GM12892 (cell line): ENCODE measurements around the gene TGM6.

Experiments used
- DNase-seq: peaks from one replicate; pipeline ENCODE4 v3.0.0; 2011; ENCODE audit not compliant: insufficient read length
- FAIRE-seq: peaks from 2 replicates; lab custom pipeline; 2011; peaks lifted over from hg19 to GRCh38; lab: Jason Lieb, UNC
- POLR2A ChIP-seq: IDR thresholded peaks from 2 replicates; pipeline ENCODE4 v1.6.1; 2011; ENCODE audit warnings: low read depth, low read length, control low read depth
- POLR2AphosphoS5 ChIP-seq: IDR thresholded peaks from 2 replicates; pipeline ENCODE4 v1.6.1; 2011; ENCODE audit warnings: low read depth, low read length, control low read depth
- TAF1 ChIP-seq: IDR thresholded peaks from 2 replicates; pipeline ENCODE4 v1.6.1; 2011; ENCODE audit warnings: low read depth, mild to moderate bottlenecking, control low read depth, low read length, borderline replicate concordance

TGM6 gene

GRCh38 chr20:2341336-2341735 is 39.4 kb upstream of the TGM6 start:
- TF ChIP-seq POLR2AphosphoS5 (no peak), TAF1 (no peak), POLR2A (no peak)
- FAIRE-seq: no peak

GRCh38 chr20:2342243-2342642 is 38.5 kb upstream of the TGM6 start:
- no peak for FAIRE-seq
- TF ChIP-seq POLR2AphosphoS5: no peak
- no peak for TF ChIP-seq POLR2A
- TF ChIP-seq TAF1: no peak
- DNase-seq: no peak

More at GRCh38 chr20:2341336-2341735, 39.4 kb upstream of the TGM6 start:
- no peak for DNase-seq

DNA sequence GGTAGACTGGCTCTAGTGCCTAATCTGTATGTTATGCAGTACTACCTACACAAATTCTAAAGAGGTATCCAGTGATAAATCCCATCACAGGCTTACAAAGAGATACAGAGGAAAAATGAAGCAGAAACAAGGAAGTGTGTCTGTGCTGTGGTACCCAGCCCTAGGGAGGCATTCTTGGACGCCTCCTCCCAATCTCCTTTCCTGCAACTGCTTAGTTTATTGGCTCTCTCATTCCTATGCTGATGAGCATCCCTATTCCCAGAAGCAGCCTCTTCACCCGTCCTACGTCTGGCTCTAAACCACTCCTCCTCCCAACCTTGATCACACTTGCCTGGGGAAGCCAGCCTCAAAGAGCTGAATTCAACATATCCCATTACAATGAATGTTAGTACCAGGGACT is 34.5 kb upstream of the TGM6 start:
- FAIRE-seq: no peak
- no peak for TF ChIP-seq POLR2AphosphoS5
- no peak for TF ChIP-seq TAF1
- no peak for TF ChIP-seq POLR2A
- no peak for DNase-seq

DNA sequence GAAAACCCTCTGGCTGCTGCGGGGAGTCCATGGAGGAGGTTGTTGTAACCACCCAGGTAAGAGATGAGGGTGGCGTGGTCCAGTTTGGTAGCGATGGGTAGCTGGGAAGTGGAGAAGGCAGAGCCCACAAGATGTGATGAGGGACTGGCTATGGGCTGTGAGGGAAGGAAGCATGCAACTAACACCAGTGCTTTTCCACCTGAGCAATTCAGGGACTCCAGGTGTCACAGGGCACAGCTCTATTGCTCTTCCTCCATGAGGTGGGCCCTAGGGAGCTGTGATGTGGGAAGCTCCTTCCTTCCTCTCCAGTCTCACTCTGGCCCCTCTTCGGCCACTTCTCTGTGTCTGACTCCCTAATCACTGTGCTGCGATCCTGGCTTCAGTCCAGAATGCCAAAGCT is 32.4 kb upstream of the TGM6 start:
- FAIRE-seq (no peak), DNase-seq (no peak)
- TF ChIP-seq POLR2A (no peak), POLR2AphosphoS5 (no peak), TAF1 (no peak)

DNA sequence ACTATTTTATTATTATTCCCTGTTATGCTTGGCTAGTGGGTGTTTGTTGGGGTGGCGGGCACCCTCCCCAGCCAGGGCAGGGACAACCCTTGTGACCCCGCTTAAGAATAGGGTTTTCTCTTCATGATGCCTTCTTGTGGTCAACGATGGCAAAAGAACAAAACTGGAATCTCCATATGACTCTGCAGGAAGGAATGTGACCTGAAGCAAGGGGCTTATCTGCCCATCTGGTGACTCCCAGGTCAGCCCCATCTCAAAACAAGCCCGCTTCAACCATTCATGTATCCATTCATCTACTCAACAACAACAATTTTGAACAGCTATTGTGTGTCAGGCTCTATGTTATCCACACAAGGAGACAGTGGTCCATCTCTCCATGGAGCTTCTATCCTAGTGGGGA is 30.9 kb upstream of the TGM6 start:
- no peak for FAIRE-seq
- TF ChIP-seq POLR2A (no peak), TAF1 (no peak), POLR2AphosphoS5 (no peak)
- DNase-seq: no peak

DNA sequence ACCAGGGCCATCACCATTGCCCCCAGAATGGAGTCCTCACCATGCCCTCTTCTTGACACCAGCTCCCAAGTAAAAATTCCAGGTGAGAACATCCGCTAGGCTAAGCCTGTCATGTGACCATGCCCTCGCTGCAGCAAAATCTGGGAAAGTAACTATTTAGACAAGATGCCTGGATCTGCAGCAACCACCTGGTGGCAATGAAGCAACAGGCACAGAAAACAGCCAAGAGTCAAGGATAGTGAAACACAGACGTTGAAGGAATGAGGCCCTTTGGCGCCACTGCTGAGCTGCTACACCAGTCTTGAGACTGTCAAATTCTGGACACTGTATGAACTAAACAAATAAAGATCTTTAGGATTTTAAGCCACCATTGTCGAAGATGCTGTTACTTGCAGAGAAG is 30.1 kb upstream of the TGM6 start:
- FAIRE-seq: no peak
- TF ChIP-seq POLR2A (no peak), POLR2AphosphoS5 (no peak), TAF1 (no peak)
- DNase-seq: no peak

- FAIRE-seq (no peak), DNase-seq (no peak)
- TF ChIP-seq POLR2A (no peak), POLR2AphosphoS5 (no peak)
Measured at GRCh38 chr20:2353231-2353630, 27.5 kb upstream of the TGM6 start.

DNA sequence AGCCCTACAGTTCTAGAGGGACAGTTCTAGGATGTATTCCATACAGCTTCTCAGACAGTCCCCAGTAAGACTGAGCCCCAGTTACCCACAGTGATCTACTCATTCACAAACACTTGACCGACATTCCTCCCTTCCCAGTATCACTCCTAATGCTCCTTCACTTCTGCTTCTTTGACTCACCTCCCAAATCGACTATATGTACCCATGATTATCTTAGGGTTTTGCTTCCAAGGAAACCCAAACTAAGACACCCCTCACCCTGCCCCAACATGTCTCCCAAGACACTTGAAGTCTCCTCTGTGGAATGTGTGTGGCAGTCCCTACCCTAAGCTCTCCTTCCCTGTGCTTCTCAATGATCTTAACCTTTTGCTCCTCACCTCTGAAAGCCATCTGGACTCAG is 23.6 kb upstream of the TGM6 start:
- FAIRE-seq: no peak
- TF ChIP-seq TAF1 (no peak), POLR2AphosphoS5 (no peak), POLR2A (no peak)
- DNase-seq: no peak

- TF ChIP-seq POLR2A (no peak), TAF1 (no peak), POLR2AphosphoS5 (no peak)
- FAIRE-seq: no peak
- no peak for DNase-seq
Measured at GRCh38 chr20:2358006-2358405, 22.7 kb upstream of the TGM6 start.

- no peak for TF ChIP-seq POLR2AphosphoS5
- no peak for TF ChIP-seq POLR2A
- TF ChIP-seq TAF1: no peak
- DNase-seq (no peak), FAIRE-seq (no peak)
Measured at GRCh38 chr20:2361035-2361593, 19.6 kb upstream of the TGM6 start.

DNA sequence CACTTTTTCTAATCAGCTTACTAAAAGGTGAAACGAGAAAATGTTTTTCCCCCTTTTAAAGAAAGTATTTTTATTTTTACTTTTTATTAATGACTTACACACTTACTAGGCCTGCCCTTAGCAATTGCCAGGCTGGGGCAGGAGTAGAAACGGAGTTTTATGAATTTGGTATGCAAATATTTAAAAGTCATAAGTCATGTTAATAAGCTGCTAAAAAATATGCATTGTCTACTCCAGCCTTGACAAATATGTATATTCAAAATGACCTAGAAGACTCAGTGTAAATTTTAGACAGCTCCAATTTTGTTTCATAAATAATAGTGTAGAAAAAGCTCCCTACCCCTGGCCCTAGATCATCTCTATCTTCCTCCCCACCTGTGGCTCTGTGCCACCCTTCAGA is 17.5 kb upstream of the TGM6 start:
- no peak for DNase-seq
- TF ChIP-seq POLR2A (no peak), TAF1 (no peak), POLR2AphosphoS5 (no peak)
- no peak for FAIRE-seq

DNA sequence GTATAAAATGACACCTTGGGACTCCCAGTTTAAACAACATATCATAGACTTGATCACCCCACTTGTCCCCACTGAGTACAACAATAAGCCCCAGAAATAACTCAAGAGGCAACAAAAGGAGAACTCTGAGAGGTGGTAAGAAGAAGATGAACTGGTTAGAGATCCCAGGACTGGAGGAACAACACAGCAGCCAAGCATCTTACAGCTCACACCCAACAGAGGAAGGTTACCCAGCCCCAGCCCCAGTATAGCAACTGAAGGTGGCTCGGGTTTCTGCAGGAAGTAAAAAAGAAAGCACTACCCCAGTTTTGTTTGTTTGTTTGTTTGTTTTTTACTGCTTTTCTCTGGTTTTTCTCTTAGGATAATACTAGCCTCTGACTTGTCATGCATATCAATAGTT is 17.1 kb upstream of the TGM6 start:
- FAIRE-seq: no peak
- no peak for TF ChIP-seq POLR2AphosphoS5
- no peak for TF ChIP-seq POLR2A
- no peak for TF ChIP-seq TAF1
- DNase-seq: no peak

DNA sequence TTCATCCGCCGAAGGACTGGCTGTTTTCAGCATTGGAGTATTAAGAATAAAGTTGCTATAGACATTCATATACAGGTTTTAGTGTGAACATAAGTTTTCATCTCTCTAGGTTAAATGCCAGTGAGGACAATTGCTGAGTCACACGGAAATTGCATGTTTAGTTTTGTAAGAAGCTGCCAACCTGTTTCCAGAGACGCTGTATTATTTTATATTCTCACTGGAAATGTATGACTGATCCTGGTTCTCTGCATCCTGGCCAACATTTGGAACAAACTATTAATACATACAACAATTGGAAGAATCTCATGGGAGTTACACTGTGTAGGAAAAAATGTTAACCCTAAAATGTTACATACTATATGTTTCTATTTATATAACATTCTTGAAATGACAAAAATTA is 16.7 kb upstream of the TGM6 start:
- TF ChIP-seq POLR2A (no peak), POLR2AphosphoS5 (no peak), TAF1 (no peak)
- no peak for FAIRE-seq
- DNase-seq: no peak
